Testis (tissue), 2 donors: ENCODE results near the gene KLHL13.

ENCODE experiments used
- CTCF ChIP-seq, 3 experiments: fragments of 450-650 bp in 2 of 3; fragments of 200-600 bp in 1 of 3; sonication (generic) in 1 of 3; IDR thresholded peaks; one replicate each; pipeline ENCODE4 v1.5.1; 2016 to 2019; ENCODE audit warnings: antibody characterized with exemption in 3 of 3, mild to moderate bottlenecking in 2 of 3, moderate library complexity in 1 of 3
- POLR2A ChIP-seq: fragments of 450-650 bp; IDR thresholded peaks from one replicate; pipeline ENCODE4 v1.6.1; 2017; ENCODE audit warnings: antibody characterized with exemption, mild to moderate bottlenecking, moderate library complexity

GRCh38 chrX:117895418-117895817 is 221.2 kb downstream of the KLHL13 start:
- TF ChIP-seq CTCF (IDR thresholded peaks at IDR 0.05) (no peak), POLR2A (no peak)
